Esophagus mucosa (tissue), 1 donor: ENCODE results near the gene HABP2. TPM values are rescaled to one million over a fixed set of nuclear protein-coding genes. Genes with fewer than 3 reads are reported as not detected.

Experiments
- total RNA-seq: library from RNA; stranded (reverse); gene quantifications from one replicate; pipeline ENCODE4 v1.2.4, GENCODE V29; 2023
- donor health status: DM: yes; HTN: yes; CAD: no.

The HABP2 gene
- total RNA-seq, 1 donor from 2014 or later = 0.04 TPM

Other genes starting within 250 kb of the HABP2 start
- 0.12 TPM for gene NRAP, start 111.0 kb downstream of the HABP2 start, total RNA-seq
- 14.0 TPM for gene CASP7, start 126.9 kb downstream of the HABP2 start, total RNA-seq
- 1.0 TPM for gene PLEKHS1, start 198.6 kb downstream of the HABP2 start, total RNA-seq